GM12878 (cell line): Measurements from ENCODE around the gene MELTF. TPM values are rescaled to one million over a fixed set of nuclear protein-coding genes. Genes with fewer than 3 reads are reported as not detected.
A peak's percentile ranks its signal among the peaks of the same experiment; 100 is the strongest.

ENCODE experiments used
- BHLHE40 ChIP-seq, 2 experiments: fragments of 450-650 bp in 1 of 2; IDR thresholded peaks; 2 replicates each; pipeline ENCODE4 v1.6.1; 2011 to 2017; ENCODE audit warnings: low read depth in 2 of 2, borderline replicate concordance in 1 of 2, improper control_type of control experiment in 1 of 2, low read length in 1 of 2, mild to moderate bottlenecking in 1 of 2
- IKZF2 ChIP-seq, 2 experiments: fragments of 450-650 bp; IDR thresholded peaks; 2 replicates each; pipeline ENCODE4 v1.6.1; 2017; ENCODE audit warnings: mild to moderate bottlenecking in 2 of 2, moderate library complexity in 2 of 2
- JUNB ChIP-seq: IDR thresholded peaks from 2 replicates; pipeline ENCODE4 v1.6.1; 2016; ENCODE audit warnings: antibody characterized with exemption, mild to moderate bottlenecking
- MAX ChIP-seq: IDR thresholded peaks from 2 replicates; pipeline ENCODE4 v1.6.1; 2012; ENCODE audit warnings: low read depth, low read length, improper control_type of control experiment
- MTA2 ChIP-seq: fragments of 450-650 bp; IDR thresholded peaks from 2 replicates; pipeline ENCODE4 v1.6.1; 2016; ENCODE audit warnings: low read depth, mild to moderate bottlenecking, moderate library complexity
- MXI1 ChIP-seq: fragments of 150-350 bp; IDR thresholded peaks from 2 replicates; pipeline ENCODE4 v1.6.1; 2011; ENCODE audit warnings: low read depth, mild to moderate bottlenecking, inconsistent platforms, low read length, improper control_type of control experiment
- NFYB ChIP-seq: IDR thresholded peaks from 2 replicates; pipeline ENCODE4 v1.6.1; 2011; ENCODE audit warnings: low read depth, mild to moderate bottlenecking, low read length, improper control_type of control experiment, moderate library complexity; ENCODE audit not compliant: insufficient read depth
- POLR2A ChIP-seq: IDR thresholded peaks from 2 replicates; pipeline ENCODE4 v1.6.1; 2011; ENCODE audit warnings: low read depth, mild to moderate bottlenecking, low read length
- SIX5 ChIP-seq: IDR thresholded peaks from 2 replicates; pipeline ENCODE4 v1.6.1; 2011; ENCODE audit warnings: mild to moderate bottlenecking, low read depth, low read length, moderate library complexity; ENCODE audit not compliant: severe bottlenecking
- TAF1 ChIP-seq: IDR thresholded peaks from 2 replicates; pipeline ENCODE4 v1.6.1; 2011; ENCODE audit warnings: mild to moderate bottlenecking, low read depth, low read length, borderline replicate concordance
- ZNF207 ChIP-seq: fragments of 450-650 bp; IDR thresholded peaks from 2 replicates; pipeline ENCODE4 v1.6.1; 2014; ENCODE audit warnings: antibody characterized with exemption, mild to moderate bottlenecking, borderline replicate concordance
- polyA plus RNA-seq, 11 experiments: library from polyadenylated mRNA; depleted of rRNA in 4 of 11; unstranded in 6 of 11; stranded (reverse) in 5 of 11; fragments of >200 nt; fragmentation: Nextera tagmentation in 4 of 11; fragmentation: Illumina TruSeq in 1 of 11; extraction: Ambion mirVana in 4 of 11; extraction: Trizol in 1 of 11; gene quantifications; 1 replicate in 1 of 11; 2 replicates in 10 of 11; pipeline versions ENCODE4 v1.2.1 to v1.2.3, GENCODE V29; 2011 to 2016; ENCODE audit warnings: inconsistent platforms in 2 of 11, missing spikeins in 2 of 11, low read depth in 1 of 11
- total RNA-seq, 4 experiments: library from RNA; depleted of rRNA in 3 of 4; stranded (reverse); fragments of >200 nt in 3 of 4; fragmentation: Illumina TruSeq in 1 of 4; extraction: Trizol in 1 of 4; gene quantifications; 2 replicates each; pipeline versions ENCODE4 v1.2.1 to v1.2.3, GENCODE V29; 2013 to 2021
- TF ChIP-seq, protein P1 (sequence below): fragments of 450-650 bp; IDR thresholded peaks from 2 replicates; pipeline ENCODE4 v1.6.1; 2016; ENCODE audit warnings: mild to moderate bottlenecking

Gene MELTF
- total and polyA plus RNA-seq, 10 of the 15 experiments (the other 5 are each of a cell fraction or from before 2014, with no cell fraction given) = 0.55 to 49.1 (median 11.1) TPM

GRCh38 chr3:197003461-197004385 is 25.9 kb downstream of the MELTF start (continued):
- TF ChIP-seq SIX5 = no peak
- no peak for TF ChIP-seq IKZF2 (IDR thresholded peaks at IDR 0.05)
- TF ChIP-seq POLR2A = peak; percentile 6; the same call in 1 of the 2 replicates
- TF ChIP-seq, protein P1, sequence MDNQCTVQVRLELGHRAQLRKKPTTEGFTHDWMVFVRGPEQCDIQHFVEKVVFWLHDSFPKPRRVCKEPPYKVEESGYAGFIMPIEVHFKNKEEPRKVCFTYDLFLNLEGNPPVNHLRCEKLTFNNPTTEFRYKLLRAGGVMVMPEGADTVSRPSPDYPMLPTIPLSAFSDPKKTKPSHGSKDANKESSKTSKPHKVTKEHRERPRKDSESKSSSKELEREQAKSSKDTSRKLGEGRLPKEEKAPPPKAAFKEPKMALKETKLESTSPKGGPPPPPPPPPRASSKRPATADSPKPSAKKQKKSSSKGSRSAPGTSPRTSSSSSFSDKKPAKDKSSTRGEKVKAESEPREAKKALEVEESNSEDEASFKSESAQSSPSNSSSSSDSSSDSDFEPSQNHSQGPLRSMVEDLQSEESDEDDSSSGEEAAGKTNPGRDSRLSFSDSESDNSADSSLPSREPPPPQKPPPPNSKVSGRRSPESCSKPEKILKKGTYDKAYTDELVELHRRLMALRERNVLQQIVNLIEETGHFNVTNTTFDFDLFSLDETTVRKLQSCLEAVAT = peak; percentile 42; the same call in 1 of the 2 replicates
- no peak for TF ChIP-seq TAF1
- TF ChIP-seq JUNB = no peak
- TF ChIP-seq MAX = no peak
- TF ChIP-seq BHLHE40 (IDR thresholded peaks at IDR 0.05; ENCODE audit: borderline replicate concordance in 1 of 2, low read depth in 2 of 2, low read length in 1 of 2) = no peak
- no peak for TF ChIP-seq MTA2
- 0 out of 2 replicates have a peak, but pooled peaks have one; percentile 24 for TF ChIP-seq NFYB
- TF ChIP-seq MXI1 = no peak
- TF ChIP-seq ZNF207 = no peak
